Fibroblast of lung (primary cell): ENCODE data around the gene FHOD3.

Experiments
- CTCF ChIP-seq, 2 donors: IDR thresholded peaks in 1 of 2; conservative IDR thresholded peaks in 1 of 2; 1 replicate in 1 of 2; 2 replicates in 1 of 2; pipeline ENCODE4 v1.5.1; 2011 to 2012; ENCODE audit warnings: low read length in 2 of 2, control low read depth in 1 of 2, inconsistent platforms in 1 of 2, low read depth in 1 of 2, mild to moderate bottlenecking in 1 of 2
- EZH2 ChIP-seq: IDR thresholded peaks from 2 replicates; pipeline ENCODE4 v1.5.1; 2012; ENCODE audit warnings: low read length, control low read depth, mild to moderate bottlenecking; ENCODE audit errors: missing control alignments

- no peak for TF ChIP-seq CTCF (conservative IDR thresholded peaks at IDR 0.05 in 1 of 2, IDR thresholded peaks at IDR 0.05 in 1 of 2; ENCODE audit: low read depth in 1 of 2, low read length in 2 of 2)
- no peak for TF ChIP-seq EZH2
Observed at GRCh38 chr18:36658611-36659010, 361.1 kb downstream of the FHOD3 start.
